ENCODE results near the gene LOXHD1.

The LOXHD1 gene

GRCh38 chr18:46574000-46574742 is 82.8 kb downstream of the LOXHD1 start:
- DNase-seq, result no peak

DNA sequence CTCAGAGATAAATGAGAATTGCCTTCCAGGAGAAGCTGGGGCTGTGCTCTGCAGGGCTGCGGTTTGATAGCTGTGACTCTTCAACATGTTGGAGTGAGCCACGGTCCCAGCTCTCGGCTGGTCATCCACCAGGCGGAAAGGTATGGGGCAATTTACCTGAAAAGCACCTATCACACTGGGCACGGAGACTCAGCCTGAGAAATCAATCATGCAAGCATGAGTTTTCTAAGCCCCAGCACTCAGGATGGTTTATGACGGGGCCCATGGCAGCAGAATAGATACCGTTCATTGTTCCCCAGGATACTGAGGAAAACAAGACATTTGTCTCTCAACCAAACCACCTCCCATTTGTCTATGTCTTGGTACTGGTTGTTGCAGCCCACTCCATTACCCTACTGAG is 83.9 kb downstream of the LOXHD1 start:
- DNase-seq, result no peak

DNA sequence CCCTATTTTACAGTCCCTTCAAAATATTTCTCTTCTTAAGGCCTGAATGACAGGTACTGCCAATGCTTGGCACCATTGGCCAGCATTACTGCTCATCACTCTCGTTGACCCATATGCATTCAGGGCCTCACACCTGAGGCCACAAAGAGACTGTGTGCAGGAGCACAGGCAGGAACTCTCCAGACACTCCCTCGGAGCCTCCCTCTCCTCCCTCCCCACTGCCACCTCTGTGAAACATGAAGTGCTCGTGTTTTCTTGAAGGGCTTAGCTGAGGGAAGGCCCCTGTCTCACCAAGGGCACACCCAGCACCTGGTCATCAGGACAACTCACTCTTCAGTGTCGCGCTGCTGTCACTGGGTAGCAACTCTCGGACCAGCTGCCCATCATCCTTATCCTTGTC is 85.3 kb downstream of the LOXHD1 start:
- no peak for DNase-seq

DNA sequence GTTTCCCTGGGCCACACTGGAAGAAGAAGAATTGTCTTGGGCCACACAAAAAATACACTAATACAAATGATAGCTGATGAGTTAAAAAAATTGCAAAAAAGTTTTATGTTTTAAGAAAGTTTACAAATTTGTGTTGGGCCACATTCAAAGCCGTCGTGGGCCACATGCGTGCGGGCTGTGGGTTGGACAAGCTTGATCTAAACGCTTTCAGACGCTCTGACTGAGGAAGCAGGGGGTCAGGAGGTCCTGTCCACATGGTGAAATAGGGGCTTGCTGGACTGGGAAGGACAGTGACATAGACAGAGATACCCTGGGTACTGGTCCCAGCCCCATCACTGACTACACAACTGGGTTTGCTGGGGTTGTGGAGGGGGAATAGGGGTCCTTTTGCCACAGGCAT is 86.4 kb downstream of the LOXHD1 start:
- no peak for DNase-seq

GRCh38 chr18:46570134-46570533 is 86.9 kb downstream of the LOXHD1 start:
- no peak for DNase-seq

- DNase-seq, result no peak
Measured at GRCh38 chr18:46569211-46569610, 87.8 kb downstream of the LOXHD1 start.

DNA sequence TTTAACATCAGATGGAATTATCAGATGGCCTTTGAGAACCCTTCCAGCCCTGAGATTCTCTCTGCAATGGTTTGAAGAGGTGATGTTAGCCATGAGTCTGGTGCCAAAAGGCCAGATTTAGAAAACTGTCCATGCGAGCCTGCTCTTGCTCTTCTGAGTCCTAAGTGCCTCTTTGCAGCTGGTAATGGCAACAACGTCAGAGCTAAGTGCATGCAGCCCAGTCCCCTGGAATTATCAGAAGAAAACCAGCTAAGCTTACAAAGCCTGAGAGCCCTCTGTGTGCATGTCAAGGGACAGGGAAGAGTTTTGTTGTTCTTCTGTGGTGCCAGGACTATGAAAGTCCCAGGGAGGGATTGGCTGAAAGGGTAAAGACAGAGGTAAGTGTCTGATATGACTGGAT is 89.8 kb downstream of the LOXHD1 start:
- DNase-seq, result no peak

GRCh38 chr18:46566111-46566510 is 90.9 kb downstream of the LOXHD1 start:
- DNase-seq, result no peak

DNA sequence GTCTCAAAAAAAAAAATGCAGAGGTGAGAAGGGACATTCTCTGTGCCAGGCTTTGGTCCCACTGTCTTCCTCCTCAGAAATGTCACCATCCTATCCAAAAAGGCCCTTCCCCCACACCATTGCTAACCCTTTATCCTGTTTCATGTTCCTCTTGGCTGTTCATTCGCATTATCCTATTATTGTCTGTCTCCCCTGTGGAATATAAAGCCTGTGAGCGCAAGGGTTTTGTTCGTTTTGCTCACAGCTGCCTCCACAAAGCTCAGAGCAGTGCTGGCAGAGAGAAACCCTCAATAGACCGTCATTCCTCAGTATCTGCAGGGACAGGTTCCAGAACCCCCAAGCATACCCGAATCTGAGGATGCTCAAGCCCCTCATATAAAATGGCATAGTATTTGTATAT is 91.8 kb downstream of the LOXHD1 start:
- DNase-seq, result no peak

GRCh38 chr18:46563317-46563716 is 93.7 kb downstream of the LOXHD1 start:
- DNase-seq, result no peak

DNA sequence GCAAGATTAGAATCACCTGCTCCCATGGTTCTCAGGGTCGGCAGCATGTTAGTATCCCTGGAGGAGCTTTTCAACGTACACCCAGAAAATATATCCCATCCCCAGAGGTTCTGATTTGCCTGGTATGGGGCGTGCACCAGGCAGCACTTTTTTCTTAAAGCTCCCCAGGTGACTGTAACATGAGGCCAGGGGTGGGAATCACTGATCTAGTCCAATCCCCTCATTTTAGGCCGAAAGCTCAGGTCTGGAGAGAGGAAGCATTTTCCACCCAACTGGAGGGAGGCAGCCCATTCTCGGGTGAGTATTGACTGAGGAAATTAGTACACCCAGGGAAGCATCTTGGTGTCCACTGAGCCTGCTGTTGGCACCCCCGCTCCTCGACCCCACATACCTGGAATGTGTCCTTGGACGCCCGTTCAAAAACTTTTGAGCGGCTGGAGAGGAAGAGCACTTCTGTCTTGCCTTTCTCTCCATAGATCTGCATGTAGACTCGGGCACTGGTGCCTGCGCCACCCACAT is 94.3 kb downstream of the LOXHD1 start:
- no peak for DNase-seq

DNA sequence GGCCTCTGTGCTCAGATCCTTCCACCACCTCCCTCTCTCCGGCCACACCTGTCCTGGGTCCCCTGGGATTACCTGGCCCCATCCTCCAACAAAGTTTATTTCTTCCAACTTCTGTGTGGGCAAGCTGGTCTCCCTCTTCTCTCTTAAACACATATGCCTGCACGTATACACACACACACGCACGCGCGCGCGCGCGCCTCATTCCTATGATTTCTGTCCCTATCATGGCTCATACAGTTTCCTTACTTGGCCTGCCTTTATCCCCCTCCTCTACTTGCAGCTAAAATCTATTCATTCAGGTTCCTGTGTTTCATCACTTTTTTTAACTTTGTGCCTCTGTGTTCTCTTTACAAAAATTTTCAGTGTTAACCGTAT is 96.4 kb downstream of the LOXHD1 start:
- DNase-seq, result no peak

DNA sequence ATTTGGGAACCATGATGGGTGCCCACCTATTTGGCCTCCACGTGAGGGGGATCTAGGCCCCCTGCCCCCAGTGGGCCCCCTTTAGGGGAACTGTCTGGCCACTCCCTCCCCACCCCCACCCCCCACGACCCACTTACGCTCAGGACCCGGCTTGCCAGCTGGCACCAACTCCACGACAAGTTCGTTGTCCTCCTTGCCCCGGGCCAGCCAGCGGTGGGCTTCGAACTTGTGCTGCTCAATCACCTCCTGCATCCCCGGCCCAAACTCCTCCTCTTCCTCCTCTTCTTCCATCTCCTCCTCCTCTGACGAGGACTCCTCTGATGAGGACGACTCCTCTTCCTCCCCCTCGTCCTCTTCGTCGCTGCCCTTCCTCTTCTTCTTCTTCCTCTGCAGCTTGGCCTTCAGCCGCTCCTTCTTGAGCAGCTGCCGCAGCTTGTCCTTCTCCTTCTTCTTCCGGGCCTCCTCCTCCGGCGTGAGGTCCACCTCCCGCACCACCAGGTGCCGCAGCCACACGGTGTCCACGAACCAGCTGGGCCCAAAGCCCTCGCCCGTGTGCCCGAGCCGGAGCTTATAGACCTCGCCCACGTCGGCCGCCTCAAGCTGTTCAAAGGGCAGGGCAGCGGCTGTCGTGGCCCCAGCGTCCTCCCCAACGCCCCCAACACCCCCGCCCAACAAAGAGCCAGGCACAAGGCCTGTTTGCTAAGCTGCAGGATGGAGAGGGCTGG is 96.9 kb downstream of the LOXHD1 start:
- DNase-seq, result no peak

- DNase-seq, result no peak
Measured at GRCh38 chr18:46559296-46559695, 97.7 kb downstream of the LOXHD1 start.

- DNase-seq, result no peak
Measured at GRCh38 chr18:46556590-46557206, 100.3 kb downstream of the LOXHD1 start.

- no peak for DNase-seq
Measured at GRCh38 chr18:46555724-46556123, 101.3 kb downstream of the LOXHD1 start.

DNA sequence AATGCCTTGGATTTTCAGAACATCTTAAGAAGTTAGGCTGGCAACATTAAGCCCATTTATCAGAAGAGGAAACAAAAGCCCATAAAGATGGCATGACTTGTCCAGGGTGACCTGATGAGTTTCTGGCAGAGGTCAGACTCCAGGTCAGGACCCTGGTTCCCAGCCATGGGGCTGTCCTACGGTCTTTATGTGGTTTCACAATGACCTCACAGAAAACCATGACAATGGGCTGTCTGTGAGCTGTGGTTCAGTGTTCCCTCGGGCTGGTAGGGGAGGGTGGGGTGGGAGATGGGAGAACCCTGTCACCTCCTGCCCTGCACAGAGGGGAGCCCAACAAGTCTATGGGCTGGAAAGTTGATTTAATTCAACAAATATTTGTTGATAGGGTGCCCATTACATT is 101.8 kb downstream of the LOXHD1 start:
- no peak for DNase-seq

DNA sequence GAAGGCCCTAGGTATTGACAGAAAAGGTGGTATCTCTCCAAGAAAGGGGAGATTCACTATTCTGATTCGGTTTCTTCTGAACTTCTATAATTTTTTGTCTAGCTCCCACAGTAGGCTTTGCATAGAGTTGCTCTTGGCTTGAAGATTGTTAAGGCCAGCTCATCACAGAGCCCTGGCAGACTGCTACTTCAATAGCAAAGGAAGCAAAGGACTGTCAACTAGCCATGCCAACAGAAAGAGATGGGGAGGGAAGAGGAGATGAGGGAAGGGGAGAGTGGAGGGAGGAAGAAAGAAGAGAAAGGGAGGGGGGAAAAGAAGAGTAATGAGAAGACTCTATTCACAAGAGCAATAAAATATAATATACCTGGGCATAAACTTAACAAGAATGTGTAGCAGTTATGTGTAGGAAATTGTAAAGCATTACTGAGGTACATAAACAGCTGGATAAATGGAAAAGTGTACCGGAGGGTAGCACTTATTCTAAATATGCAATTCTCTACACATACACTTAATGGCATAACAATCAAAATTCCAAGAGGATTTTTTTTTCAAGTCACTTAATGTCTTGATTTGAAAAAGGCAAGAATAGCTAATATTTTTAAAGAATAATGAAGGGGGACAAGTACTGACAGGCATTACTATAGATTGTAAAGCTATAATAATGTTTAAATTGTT is 102.5 kb downstream of the LOXHD1 start:
- DNase-seq, result no peak

GRCh38 chr18:46550609-46551008 is 106.4 kb downstream of the LOXHD1 start:
- no peak for DNase-seq

- DNase-seq, result no peak
Measured at GRCh38 chr18:46547520-46547919, 109.5 kb downstream of the LOXHD1 start.

GRCh38 chr18:46546111-46546640 is 110.8 kb downstream of the LOXHD1 start:
- DNase-seq, result no peak

- no peak for DNase-seq
Measured at GRCh38 chr18:46542545-46542944, 114.5 kb downstream of the LOXHD1 start.

DNA sequence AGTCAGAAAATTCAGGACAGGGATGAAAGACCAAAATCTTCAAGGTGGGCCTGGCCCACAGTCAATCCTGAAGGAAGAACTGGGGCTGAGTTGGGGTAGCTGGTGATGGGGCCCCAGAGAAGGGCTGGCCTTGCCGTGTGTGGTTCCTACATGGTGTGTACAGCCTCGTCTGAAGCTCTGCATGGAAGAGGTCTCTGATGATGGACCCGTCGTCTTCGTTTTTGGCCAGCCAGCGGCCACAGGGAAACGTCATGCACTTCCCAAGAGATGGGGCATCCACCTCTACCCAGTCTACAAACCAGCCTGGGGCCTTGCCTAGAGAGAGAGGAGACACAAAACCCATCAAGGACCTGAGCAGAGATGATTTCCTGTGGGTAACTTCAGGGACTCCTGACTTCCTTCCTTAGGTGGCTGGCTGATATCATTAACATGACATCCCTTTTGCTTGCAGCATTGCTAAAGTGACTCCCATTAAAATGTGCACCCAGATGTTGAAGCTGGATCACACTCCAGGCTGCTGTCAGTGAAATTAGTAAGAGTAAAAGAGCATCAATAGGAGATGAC is 115.3 kb downstream of the LOXHD1 start:
- no peak for DNase-seq

Data from GF-D8 (cell line).